ENCODE results near the gene CARS1. TPM values are rescaled to one million over a fixed set of nuclear protein-coding genes. Genes with fewer than 3 reads are reported as not detected.

CARS1 gene
- total and polyA plus RNA-seq, 9 of the 15 experiments (the other 6 are each of a cell fraction or from before 2014, with no cell fraction given), result 14.4 to 106 (median 73.6) TPM

DNA sequence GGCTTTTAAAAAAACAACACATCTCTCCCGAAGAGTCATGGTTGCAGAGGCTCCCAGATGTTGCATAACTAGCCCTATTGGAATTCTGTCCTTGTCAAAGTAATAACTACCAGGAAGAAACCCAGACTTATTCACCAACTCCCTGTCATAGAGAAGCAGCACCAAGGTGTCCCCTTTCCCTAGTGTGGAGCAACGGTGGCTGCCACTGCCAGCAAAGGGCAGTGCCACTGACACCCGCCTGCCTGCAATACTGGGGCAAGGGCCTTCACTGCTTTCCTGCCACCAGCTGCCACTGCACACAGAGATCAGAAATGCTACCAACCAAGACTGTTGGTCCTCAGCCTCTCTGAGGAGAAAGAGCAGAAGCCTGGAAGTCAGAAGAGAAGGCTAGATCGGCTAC lies 92.4 kb downstream of the CARS1 start (continued):
- TF ChIP-seq RFX1 (IDR thresholded peaks at IDR 0.05), result no peak
- TF ChIP-seq, protein P1, sequence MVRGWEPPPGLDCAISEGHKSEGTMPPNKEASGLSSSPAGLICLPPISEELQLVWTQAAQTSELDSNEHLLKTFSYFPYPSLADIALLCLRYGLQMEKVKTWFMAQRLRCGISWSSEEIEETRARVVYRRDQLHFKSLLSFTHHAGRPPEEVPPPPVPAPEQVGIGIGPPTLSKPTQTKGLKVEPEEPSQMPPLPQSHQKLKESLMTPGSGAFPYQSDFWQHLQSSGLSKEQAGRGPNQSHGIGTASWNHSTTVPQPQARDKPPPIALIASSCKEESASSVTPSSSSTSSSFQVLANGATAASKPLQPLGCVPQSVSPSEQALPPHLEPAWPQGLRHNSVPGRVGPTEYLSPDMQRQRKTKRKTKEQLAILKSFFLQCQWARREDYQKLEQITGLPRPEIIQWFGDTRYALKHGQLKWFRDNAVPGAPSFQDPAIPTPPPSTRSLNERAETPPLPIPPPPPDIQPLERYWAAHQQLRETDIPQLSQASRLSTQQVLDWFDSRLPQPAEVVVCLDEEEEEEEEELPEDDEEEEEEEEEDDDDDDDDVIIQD (CRISPR knock-in tag; IDR thresholded peaks at IDR 0.05), result no peak
- no peak for TF ChIP-seq MTA2 (IDR thresholded peaks at IDR 0.05; ENCODE audit: low read depth)
- no peak for TF ChIP-seq LEF1 (IDR thresholded peaks at IDR 0.05)

DNA sequence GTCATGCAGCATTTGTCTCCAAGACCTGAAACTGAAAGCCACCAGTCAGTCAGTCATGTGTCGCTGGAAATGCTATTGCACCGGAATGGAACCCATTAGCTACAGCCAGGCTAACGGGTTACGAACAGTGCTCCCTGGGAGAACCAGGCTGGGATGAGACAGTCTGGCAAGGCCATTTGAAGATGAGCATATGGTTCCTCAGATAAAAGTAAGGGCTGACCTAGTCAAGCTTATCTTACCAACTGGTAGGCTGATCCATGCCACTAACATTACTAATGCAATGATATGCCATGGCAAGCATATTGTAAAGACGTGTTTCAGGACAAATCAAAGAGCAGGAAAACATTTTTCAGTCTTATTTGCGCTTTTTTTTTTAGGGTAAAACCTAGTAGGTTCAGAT lies 93.5 kb downstream of the CARS1 start:
- no peaks in the 10 kb centered on the region for H3K27me3 ChIP-seq (ENCODE audit: control insufficient read depth in 2 of 2, insufficient read depth in 2 of 2, low read length in 2 of 2)
- no peak for FAIRE-seq
- in situ Hi-C loops (cut with MboI), result no loop called here
- DNase-seq (ENCODE audit: extremely low read depth in 1 of 4, low spot score in 3 of 4), result no peak
- CTCF ChIA-PET (ENCODE audit: low intra/inter-chr PET ratio), result no interaction called here
- ATAC-seq, result no peak
- no peak overlapping the region for H3K4me3 ChIP-seq
- H4K20me1 ChIP-seq (replicated peaks; ENCODE audit: control insufficient read depth, insufficient read depth, low read length), result peaks cover 19% of the 10 kb centered on the region
- no TSS peak for BruUV-seq (replicated peaks)
- H3K79me2 ChIP-seq (ENCODE audit: control insufficient read depth, insufficient read depth, low read length), result peaks cover 62% of the 10 kb centered on the region
- intact Hi-C loops (cut with micrococcal nuclease), result no loop called here
- no peaks in the 10 kb centered on the region for H3K9me3 ChIP-seq (replicated peaks; ENCODE audit: control insufficient read depth, insufficient read depth, low read depth, low read length)
- no peak for TF ChIP-seq RBM39 (optimal IDR thresholded peaks at IDR 0.05; ENCODE audit: low read depth, low read length)
- TF ChIP-seq, protein P2, sequence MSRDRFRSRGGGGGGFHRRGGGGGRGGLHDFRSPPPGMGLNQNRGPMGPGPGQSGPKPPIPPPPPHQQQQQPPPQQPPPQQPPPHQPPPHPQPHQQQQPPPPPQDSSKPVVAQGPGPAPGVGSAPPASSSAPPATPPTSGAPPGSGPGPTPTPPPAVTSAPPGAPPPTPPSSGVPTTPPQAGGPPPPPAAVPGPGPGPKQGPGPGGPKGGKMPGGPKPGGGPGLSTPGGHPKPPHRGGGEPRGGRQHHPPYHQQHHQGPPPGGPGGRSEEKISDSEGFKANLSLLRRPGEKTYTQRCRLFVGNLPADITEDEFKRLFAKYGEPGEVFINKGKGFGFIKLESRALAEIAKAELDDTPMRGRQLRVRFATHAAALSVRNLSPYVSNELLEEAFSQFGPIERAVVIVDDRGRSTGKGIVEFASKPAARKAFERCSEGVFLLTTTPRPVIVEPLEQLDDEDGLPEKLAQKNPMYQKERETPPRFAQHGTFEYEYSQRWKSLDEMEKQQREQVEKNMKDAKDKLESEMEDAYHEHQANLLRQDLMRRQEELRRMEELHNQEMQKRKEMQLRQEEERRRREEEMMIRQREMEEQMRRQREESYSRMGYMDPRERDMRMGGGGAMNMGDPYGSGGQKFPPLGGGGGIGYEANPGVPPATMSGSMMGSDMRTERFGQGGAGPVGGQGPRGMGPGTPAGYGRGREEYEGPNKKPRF (IDR thresholded peaks at IDR 0.05; ENCODE audit: low read depth, low read length), result no peak
- TF ChIP-seq, protein P3, sequence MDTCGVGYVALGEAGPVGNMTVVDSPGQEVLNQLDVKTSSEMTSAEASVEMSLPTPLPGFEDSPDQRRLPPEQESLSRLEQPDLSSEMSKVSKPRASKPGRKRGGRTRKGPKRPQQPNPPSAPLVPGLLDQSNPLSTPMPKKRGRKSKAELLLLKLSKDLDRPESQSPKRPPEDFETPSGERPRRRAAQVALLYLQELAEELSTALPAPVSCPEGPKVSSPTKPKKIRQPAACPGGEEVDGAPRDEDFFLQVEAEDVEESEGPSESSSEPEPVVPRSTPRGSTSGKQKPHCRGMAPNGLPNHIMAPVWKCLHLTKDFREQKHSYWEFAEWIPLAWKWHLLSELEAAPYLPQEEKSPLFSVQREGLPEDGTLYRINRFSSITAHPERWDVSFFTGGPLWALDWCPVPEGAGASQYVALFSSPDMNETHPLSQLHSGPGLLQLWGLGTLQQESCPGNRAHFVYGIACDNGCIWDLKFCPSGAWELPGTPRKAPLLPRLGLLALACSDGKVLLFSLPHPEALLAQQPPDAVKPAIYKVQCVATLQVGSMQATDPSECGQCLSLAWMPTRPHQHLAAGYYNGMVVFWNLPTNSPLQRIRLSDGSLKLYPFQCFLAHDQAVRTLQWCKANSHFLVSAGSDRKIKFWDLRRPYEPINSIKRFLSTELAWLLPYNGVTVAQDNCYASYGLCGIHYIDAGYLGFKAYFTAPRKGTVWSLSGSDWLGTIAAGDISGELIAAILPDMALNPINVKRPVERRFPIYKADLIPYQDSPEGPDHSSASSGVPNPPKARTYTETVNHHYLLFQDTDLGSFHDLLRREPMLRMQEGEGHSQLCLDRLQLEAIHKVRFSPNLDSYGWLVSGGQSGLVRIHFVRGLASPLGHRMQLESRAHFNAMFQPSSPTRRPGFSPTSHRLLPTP (IDR thresholded peaks at IDR 0.05; ENCODE audit: borderline replicate concordance, extremely low read depth, insufficient read length), result no peak
- TF ChIP-seq, protein P4, sequence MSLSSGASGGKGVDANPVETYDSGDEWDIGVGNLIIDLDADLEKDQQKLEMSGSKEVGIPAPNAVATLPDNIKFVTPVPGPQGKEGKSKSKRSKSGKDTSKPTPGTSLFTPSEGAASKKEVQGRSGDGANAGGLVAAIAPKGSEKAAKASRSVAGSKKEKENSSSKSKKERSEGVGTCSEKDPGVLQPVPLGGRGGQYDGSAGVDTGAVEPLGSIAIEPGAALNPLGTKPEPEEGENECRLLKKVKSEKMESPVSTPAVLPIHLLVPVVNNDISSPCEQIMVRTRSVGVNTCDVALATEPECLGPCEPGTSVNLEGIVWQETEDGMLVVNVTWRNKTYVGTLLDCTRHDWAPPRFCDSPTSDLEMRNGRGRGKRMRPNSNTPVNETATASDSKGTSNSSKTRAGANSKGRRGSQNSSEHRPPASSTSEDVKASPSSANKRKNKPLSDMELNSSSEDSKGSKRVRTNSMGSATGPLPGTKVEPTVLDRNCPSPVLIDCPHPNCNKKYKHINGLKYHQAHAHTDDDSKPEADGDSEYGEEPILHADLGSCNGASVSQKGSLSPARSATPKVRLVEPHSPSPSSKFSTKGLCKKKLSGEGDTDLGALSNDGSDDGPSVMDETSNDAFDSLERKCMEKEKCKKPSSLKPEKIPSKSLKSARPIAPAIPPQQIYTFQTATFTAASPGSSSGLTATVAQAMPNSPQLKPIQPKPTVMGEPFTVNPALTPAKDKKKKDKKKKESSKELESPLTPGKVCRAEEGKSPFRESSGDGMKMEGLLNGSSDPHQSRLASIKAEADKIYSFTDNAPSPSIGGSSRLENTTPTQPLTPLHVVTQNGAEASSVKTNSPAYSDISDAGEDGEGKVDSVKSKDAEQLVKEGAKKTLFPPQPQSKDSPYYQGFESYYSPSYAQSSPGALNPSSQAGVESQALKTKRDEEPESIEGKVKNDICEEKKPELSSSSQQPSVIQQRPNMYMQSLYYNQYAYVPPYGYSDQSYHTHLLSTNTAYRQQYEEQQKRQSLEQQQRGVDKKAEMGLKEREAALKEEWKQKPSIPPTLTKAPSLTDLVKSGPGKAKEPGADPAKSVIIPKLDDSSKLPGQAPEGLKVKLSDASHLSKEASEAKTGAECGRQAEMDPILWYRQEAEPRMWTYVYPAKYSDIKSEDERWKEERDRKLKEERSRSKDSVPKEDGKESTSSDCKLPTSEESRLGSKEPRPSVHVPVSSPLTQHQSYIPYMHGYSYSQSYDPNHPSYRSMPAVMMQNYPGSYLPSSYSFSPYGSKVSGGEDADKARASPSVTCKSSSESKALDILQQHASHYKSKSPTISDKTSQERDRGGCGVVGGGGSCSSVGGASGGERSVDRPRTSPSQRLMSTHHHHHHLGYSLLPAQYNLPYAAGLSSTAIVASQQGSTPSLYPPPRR (CRISPR knock-in tag; IDR thresholded peaks at IDR 0.05; ENCODE audit: borderline replicate concordance), result no peak
- no peak for TF ChIP-seq ZBTB7A (IDR thresholded peaks at IDR 0.05; ENCODE audit: borderline replicate concordance, control insufficient read depth, low read depth, low read length)
- H3K4me2 ChIP-seq (ENCODE audit: insufficient read depth, low read length), result no peak overlapping the region
- H3K27ac ChIP-seq (ENCODE audit: extremely low read depth, low read depth, low read length), result no peak overlapping the region
- H3K9me1 ChIP-seq (ENCODE audit: control insufficient read depth, insufficient read depth, low read length), result no peaks in the 10 kb centered on the region
- POLR2A ChIA-PET, result interaction anchor here (0.6 to 1.0 kb wide), 2 partner anchors 11 to 261 kb away, joined by 3 read pairs; no protein-coding TSS in a partner anchor
- H3K4me1 ChIP-seq (replicated peaks in 1 of 2; ENCODE audit: control insufficient read depth in 2 of 2, insufficient read depth in 2 of 2, low read length in 2 of 2), result no peaks in the 10 kb centered on the region
- 95% methylated on average over 6 of the region's 6 CpGs for WGBS (ENCODE audit: insufficient coverage, low coverage, missing lambda C conversion rate)
- H3K36me3 ChIP-seq (ENCODE audit: control insufficient read depth, insufficient read depth, low read length), result peaks cover 96% of the 10 kb centered on the region
- no peak overlapping the region for H2AFZ ChIP-seq (ENCODE audit: low read depth, low read length)
- no peak overlapping the region for H3K9ac ChIP-seq (ENCODE audit: insufficient read depth in 1 of 2, low read depth in 2 of 2, low read length in 2 of 2)
